ENCODE data around the gene RRP8. TPM values are rescaled to one million over a fixed set of nuclear protein-coding genes. Genes with fewer than 3 reads are reported as not detected.

The RRP8 gene
- total RNA-seq, 1 donor from 2014 or later: 29.4 TPM

- intact Hi-C loops (cut with micrococcal nuclease): no loop called here
- no peak for DNase-seq (ENCODE audit: low spot score)
- H3K27ac Mint-ChIP-seq: no peak overlapping the region
- H3K27me3 Mint-ChIP-seq (ENCODE audit: low read depth): no peaks in the 10 kb centered on the region
- H3K4me1 Mint-ChIP-seq (ENCODE audit: low read depth): peaks cover 10% of the 10 kb centered on the region
- no peak overlapping the region for H3K4me3 Mint-ChIP-seq (ENCODE audit: low read depth)
- peaks cover 7% of the 10 kb centered on the region for H3K36me3 Mint-ChIP-seq (ENCODE audit: low read depth)
- H3K9me3 Mint-ChIP-seq: no peaks in the 10 kb centered on the region
Measured at GRCh38 chr11:6546735-6547134, 56.7 kb downstream of the RRP8 start.

GRCh38 chr11:6545917-6546605, 57.4 kb downstream of the RRP8 start:
- intact Hi-C loops (cut with micrococcal nuclease): no loop called here
- Mint-ChIP-seq H3K4me3 (ENCODE audit: low read depth) (no peak overlapping the region), H3K36me3 (ENCODE audit: low read depth) (peaks cover 7% of the 10 kb centered on the region), H3K27me3 (ENCODE audit: low read depth) (no peaks in the 10 kb centered on the region), H3K27ac (no peak overlapping the region), H3K9me3 (no peaks in the 10 kb centered on the region), H3K4me1 (ENCODE audit: low read depth) (peaks cover 10% of the 10 kb centered on the region)
- DNase-seq (ENCODE audit: low spot score): no peak

Other genes with a start within 250 kb of the RRP8 start
- 15.4 and 16.0 TPM in 2 replicates for gene SMPD1, start 213.1 kb downstream of the RRP8 start, total RNA-seq
- 31.0 and 33.0 TPM in 2 replicates for gene APBB1, start 184.5 kb downstream of the RRP8 start, total RNA-seq
- gene HPX, start 162.6 kb downstream of the RRP8 start, total RNA-seq: 0.46 and 0.50 TPM in 2 replicates
- 3.6 and 6.8 TPM in 2 replicates for gene TRIM3, start 129.7 kb downstream of the RRP8 start, total RNA-seq
- 46.8 and 48.6 TPM in 2 replicates for gene ARFIP2, start 122.3 kb downstream of the RRP8 start, total RNA-seq
- gene TIMM10B, start 122.1 kb downstream of the RRP8 start, total RNA-seq: 42.9 and 43.0 TPM in 2 replicates
- gene DNHD1, start 106.3 kb downstream of the RRP8 start, total RNA-seq: 27.5 and 28.8 TPM in 2 replicates
- 99.5 and 105 TPM in 2 replicates for gene ILK, start 158 bp upstream of the RRP8 start, total RNA-seq
- 134 and 142 TPM in 2 replicates for gene TAF10, start 8.6 kb upstream of the RRP8 start, total RNA-seq
- 36.2 and 39.1 TPM in 2 replicates for gene TPP1, start 15.8 kb upstream of the RRP8 start, total RNA-seq
- 0.51 and 0.57 TPM in 2 replicates for gene DCHS1, start 52.2 kb upstream of the RRP8 start, total RNA-seq
- gene MRPL17, start 79.7 kb upstream of the RRP8 start, total RNA-seq: 103 and 108 TPM in 2 replicates
- 0.34 and 0.60 TPM in 2 replicates for gene OR2AG2, start 168.4 kb upstream of the RRP8 start, total RNA-seq
- gene OR2AG1, start 179.4 kb upstream of the RRP8 start, total RNA-seq: not detected in 2 replicates
- gene OR6A2, start 196.1 kb upstream of the RRP8 start, total RNA-seq: 0.32 and 0.53 TPM in 2 replicates
- gene OR10A5, start 242.1 kb upstream of the RRP8 start, total RNA-seq: not detected in 2 replicates